Progenitor cell of endocrine pancreas (in vitro differentiated cells): ENCODE results near the gene SEMA3D. TPM values are rescaled to one million over a fixed set of nuclear protein-coding genes. Genes with fewer than 3 reads are reported as not detected.

Source experiments
- DNase-seq: peaks from one replicate; pipeline ENCODE4 v3.0.0; 2021; ENCODE audit warnings: low spot score; ENCODE audit not compliant: unreplicated experiment
- H3K27ac Mint-ChIP-seq: 2 replicates; pipeline ENCODE4 v1.8.0; 2021; ENCODE audit warnings: mild to moderate bottlenecking, moderate library complexity, mixed read lengths
- H3K27me3 Mint-ChIP-seq: 2 replicates; pipeline ENCODE4 v1.8.0; 2021; ENCODE audit warnings: mixed read lengths
- H3K36me3 Mint-ChIP-seq: 2 replicates; pipeline ENCODE4 v1.8.0; 2022; ENCODE audit warnings: mixed read lengths; ENCODE audit not compliant: insufficient read depth
- H3K4me1 Mint-ChIP-seq: 2 replicates; pipeline ENCODE4 v1.8.0; 2021; ENCODE audit warnings: low read depth, mixed read lengths
- H3K4me3 Mint-ChIP-seq: 2 replicates; pipeline ENCODE4 v1.8.0; 2021; ENCODE audit warnings: low read depth, mild to moderate bottlenecking, moderate library complexity, mixed read lengths
- H3K9me3 Mint-ChIP-seq: 2 replicates; pipeline ENCODE4 v1.8.0; 2021; ENCODE audit warnings: low read depth, mixed read lengths
- total RNA-seq: library from RNA; stranded (reverse); gene quantifications from 2 replicates; pipeline ENCODE4 v1.2.1, GENCODE V29; 2021
- TF ChIP-seq, protein P1 (sequence below): fragments of 200-600 bp; sonication (generic); IDR thresholded peaks from one replicate; pipeline ENCODE4 v1.5.0; 2021; ENCODE audit warnings: antibody characterized with exemption, mild to moderate bottlenecking; ENCODE audit not compliant: unreplicated experiment

Gene SEMA3D
- total RNA-seq, 1 donor from 2014 or later = 27.9 TPM

DNA sequence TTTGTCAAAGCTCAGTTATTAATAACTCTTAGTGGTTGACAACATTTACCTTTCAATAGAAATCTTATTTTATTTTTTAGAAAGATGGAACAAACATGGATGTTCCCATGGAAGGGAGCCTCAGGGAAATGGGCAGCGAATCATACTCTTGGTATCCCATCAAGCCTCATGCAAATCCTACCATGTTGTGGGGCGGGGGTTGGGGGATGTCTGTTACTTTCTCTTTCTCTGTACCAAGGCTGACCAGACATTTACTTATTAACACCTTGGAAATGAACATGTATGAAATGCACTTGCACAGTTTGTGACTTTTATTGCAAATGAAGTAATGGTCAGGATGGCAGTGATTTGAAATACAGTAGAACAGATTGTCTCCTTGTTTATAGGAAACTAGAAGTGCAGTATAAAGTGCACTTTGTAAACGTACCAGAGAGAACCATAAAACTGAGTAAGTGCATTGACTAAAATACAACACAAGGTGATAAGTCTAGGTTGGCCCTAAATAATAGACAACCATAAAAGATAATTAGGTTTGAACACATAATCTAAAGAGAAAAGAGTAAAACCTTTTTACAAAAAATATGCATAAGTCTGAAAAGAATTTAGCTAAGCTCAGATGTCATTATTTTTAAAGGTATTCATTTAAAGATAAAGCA is 32.4 kb downstream of the SEMA3D start:
- Mint-ChIP-seq H3K4me3 (no peak overlapping the region), H3K27me3 (no peaks in the 10 kb centered on the region), H3K4me1 (peaks cover 10% of the 10 kb centered on the region), H3K36me3 (peaks cover 15% of the 10 kb centered on the region), H3K27ac (no peak overlapping the region), H3K9me3 (peaks cover 12% of the 10 kb centered on the region)
- DNase-seq = no peak
- TF ChIP-seq, protein P1, sequence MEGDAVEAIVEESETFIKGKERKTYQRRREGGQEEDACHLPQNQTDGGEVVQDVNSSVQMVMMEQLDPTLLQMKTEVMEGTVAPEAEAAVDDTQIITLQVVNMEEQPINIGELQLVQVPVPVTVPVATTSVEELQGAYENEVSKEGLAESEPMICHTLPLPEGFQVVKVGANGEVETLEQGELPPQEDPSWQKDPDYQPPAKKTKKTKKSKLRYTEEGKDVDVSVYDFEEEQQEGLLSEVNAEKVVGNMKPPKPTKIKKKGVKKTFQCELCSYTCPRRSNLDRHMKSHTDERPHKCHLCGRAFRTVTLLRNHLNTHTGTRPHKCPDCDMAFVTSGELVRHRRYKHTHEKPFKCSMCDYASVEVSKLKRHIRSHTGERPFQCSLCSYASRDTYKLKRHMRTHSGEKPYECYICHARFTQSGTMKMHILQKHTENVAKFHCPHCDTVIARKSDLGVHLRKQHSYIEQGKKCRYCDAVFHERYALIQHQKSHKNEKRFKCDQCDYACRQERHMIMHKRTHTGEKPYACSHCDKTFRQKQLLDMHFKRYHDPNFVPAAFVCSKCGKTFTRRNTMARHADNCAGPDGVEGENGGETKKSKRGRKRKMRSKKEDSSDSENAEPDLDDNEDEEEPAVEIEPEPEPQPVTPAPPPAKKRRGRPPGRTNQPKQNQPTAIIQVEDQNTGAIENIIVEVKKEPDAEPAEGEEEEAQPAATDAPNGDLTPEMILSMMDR = no peak

DNA sequence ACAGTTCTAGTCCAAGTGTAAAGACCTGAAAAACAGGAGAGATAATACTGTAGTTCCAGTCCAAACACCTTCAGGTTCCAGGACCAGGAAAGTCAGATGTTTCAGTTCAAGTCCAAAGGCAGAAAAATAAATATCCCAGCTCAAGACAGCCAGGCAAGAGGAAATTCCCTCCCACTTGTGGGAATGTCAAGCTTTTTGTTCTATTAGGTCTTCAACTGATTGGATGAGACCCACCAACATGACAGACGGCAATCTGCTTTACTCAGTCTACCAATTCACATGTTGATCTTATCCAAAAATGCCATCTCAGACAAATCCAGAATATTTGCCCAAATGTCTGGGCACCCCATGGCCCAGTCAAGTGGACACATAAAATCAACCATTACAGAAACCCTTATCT is 33.1 kb downstream of the SEMA3D start:
- H3K4me1 Mint-ChIP-seq = peaks cover 6% of the 10 kb centered on the region
- peaks cover 8% of the 10 kb centered on the region for H3K36me3 Mint-ChIP-seq
- DNase-seq = no peak
- H3K9me3 Mint-ChIP-seq = peaks cover 5% of the 10 kb centered on the region
- no peak overlapping the region for H3K4me3 Mint-ChIP-seq
- H3K27me3 Mint-ChIP-seq = no peaks in the 10 kb centered on the region
- H3K27ac Mint-ChIP-seq = no peak overlapping the region
- TF ChIP-seq, protein P1 = no peak

DNA sequence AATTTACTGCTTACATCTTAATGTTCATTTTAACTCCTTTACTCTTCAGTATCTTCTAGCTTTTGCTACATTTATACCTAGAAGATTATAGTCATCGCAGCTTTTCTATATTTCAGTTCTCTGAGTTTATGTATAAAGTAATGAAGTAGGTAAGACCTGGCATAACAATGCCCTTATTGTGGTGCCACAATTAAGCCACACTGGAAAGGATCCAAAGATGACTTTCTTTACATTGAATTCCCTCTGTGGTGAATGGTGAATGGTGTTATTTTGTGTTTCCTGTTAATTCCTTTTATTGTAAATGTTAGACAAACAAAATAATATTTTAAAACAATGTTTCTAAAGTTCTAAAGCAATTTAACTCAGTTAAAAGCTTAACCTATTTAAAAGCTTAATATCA is 36.2 kb downstream of the SEMA3D start:
- H3K9me3 Mint-ChIP-seq = no peaks in the 10 kb centered on the region
- H3K36me3 Mint-ChIP-seq = peaks cover 2% of the 10 kb centered on the region

DNA sequence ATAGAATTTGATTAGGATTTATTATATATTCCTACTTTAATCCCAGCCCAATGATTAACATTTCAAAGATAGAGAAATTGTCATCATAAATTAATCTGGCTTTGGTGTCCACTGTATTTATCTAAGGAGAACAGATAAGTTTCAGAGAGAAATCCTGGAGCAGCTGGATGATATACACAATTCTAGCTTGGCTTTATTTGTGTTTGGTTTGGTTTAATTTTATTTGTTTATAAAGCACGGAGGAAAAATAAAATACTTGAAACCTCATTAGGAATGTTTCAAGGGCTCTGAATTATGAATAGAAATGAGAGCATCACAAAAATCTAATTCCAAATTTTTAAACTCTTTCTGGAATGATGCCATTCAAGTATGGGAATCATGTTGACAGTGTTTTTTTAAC is 42.1 kb downstream of the SEMA3D start:
- H3K4me1 Mint-ChIP-seq = peaks cover 2% of the 10 kb centered on the region
- no peaks in the 10 kb centered on the region for H3K9me3 Mint-ChIP-seq
- H3K4me3 Mint-ChIP-seq = no peak overlapping the region
- no peaks in the 10 kb centered on the region for H3K27me3 Mint-ChIP-seq
- no peak for DNase-seq
- H3K36me3 Mint-ChIP-seq = peaks cover 2% of the 10 kb centered on the region
- TF ChIP-seq, protein P1 = no peak
- H3K27ac Mint-ChIP-seq = no peak overlapping the region

More for the DNA sequence above, 36.2 kb downstream of the SEMA3D start:
- Mint-ChIP-seq H3K4me1 (peaks cover 2% of the 10 kb centered on the region), H3K27ac (no peak overlapping the region), H3K4me3 (no peak overlapping the region), H3K27me3 (no peaks in the 10 kb centered on the region)
- TF ChIP-seq, protein P1 = no peak
- no peak for DNase-seq

DNA sequence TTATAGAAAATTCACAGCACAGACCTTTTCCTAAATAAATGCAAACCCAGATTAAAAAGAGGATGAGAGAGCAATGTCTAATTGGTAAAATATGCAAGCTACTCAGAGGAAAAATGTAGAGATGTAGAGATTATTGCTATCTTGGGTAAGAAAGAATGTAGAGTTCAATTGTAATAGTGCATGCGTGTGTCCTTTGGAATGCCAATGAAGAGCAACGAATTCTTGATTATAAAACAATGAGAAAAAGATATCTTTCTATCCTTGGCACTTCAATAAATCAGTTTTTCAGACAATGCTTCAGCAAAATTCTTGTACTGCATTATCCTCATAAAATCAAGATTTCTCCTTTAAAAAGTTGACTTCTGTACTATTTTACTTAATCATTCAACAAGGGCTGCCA is 50.9 kb downstream of the SEMA3D start:
- Mint-ChIP-seq H3K36me3 (no peaks in the 10 kb centered on the region), H3K27ac (no peak overlapping the region), H3K9me3 (no peaks in the 10 kb centered on the region)

More for the DNA sequence above, 50.9 kb downstream of the SEMA3D start:
- DNase-seq = no peak
- no peak overlapping the region for H3K4me3 Mint-ChIP-seq
- TF ChIP-seq, protein P1 = no peak
- no peaks in the 10 kb centered on the region for H3K4me1 Mint-ChIP-seq
- H3K27me3 Mint-ChIP-seq = no peaks in the 10 kb centered on the region
